Mesendoderm (in vitro differentiated cells): ENCODE results near the gene AMIGO1.

ENCODE experiments used
- DNase-seq: peaks from one replicate; pipeline ENCODE4 v3.0.0; 2013
- H2AK5ac ChIP-seq: 2 replicates; pipeline ENCODE4 v1.6.1; 2013; ENCODE audit warnings: low read length, inconsistent platforms
- H2BK120ac ChIP-seq: 2 replicates; pipeline ENCODE4 v1.6.1; 2013; ENCODE audit warnings: low read depth, mild to moderate bottlenecking, low read length, moderate library complexity, mixed read lengths
- H2BK15ac ChIP-seq: replicated peaks from 2 replicates; pipeline ENCODE4 v1.6.1; 2013; ENCODE audit warnings: low read depth, mild to moderate bottlenecking, moderate library complexity
- H2BK5ac ChIP-seq: 2 replicates; pipeline ENCODE4 v1.6.1; 2013; ENCODE audit warnings: low read length, inconsistent platforms
- H3K18ac ChIP-seq: 2 replicates; pipeline ENCODE4 v1.6.1; 2013; ENCODE audit warnings: mild to moderate bottlenecking, low read length, mixed read lengths
- H3K23ac ChIP-seq: one replicate; pipeline ENCODE4 v1.6.1; 2013; ENCODE audit warnings: low read length
- H3K27ac ChIP-seq: 2 replicates; pipeline ENCODE4 v1.5.1; 2013; ENCODE audit warnings: low read depth, mild to moderate bottlenecking, inconsistent platforms, low read length, moderate library complexity
- H3K27me3 ChIP-seq: 2 replicates; pipeline ENCODE4 v1.6.1; 2013; ENCODE audit warnings: low read length, control low read depth, mild to moderate bottlenecking, inconsistent platforms; ENCODE audit not compliant: insufficient read depth, poor library complexity
- H3K36me3 ChIP-seq: 2 replicates; pipeline ENCODE4 v1.6.1; 2013; ENCODE audit warnings: low read length, inconsistent platforms; ENCODE audit not compliant: control insufficient read depth, insufficient read depth
- H3K4ac ChIP-seq: one replicate; pipeline ENCODE4 v1.6.1; 2013; ENCODE audit warnings: low read depth, mild to moderate bottlenecking, low read length, moderate library complexity
- H3K4me1 ChIP-seq: 2 replicates; pipeline ENCODE4 v1.6.1; 2013; ENCODE audit warnings: low read depth, low read length, inconsistent platforms; ENCODE audit not compliant: control insufficient read depth
- H3K4me2 ChIP-seq: 2 replicates; pipeline ENCODE4 v1.6.1; 2013; ENCODE audit warnings: low read length
- H3K4me3 ChIP-seq: 2 replicates; pipeline ENCODE4 v1.5.1; 2013; ENCODE audit warnings: mild to moderate bottlenecking, low read length
- H3K56ac ChIP-seq: one replicate; pipeline ENCODE4 v1.6.1; 2013; ENCODE audit warnings: low read length
- H3K79me1 ChIP-seq: 2 replicates; pipeline ENCODE4 v1.6.1; 2013; ENCODE audit warnings: low read length, inconsistent platforms
- H3K79me2 ChIP-seq: 2 replicates; pipeline ENCODE4 v1.6.1; 2013; ENCODE audit warnings: mild to moderate bottlenecking, low read length; ENCODE audit not compliant: control insufficient read depth, insufficient read depth
- H3K9ac ChIP-seq: 2 replicates; pipeline ENCODE4 v1.6.1; 2013; ENCODE audit warnings: low read length, inconsistent platforms
- H4K5ac ChIP-seq: one replicate; pipeline ENCODE4 v1.6.1; 2013; ENCODE audit warnings: low read length
- H4K8ac ChIP-seq: one replicate; pipeline ENCODE4 v1.6.1; 2013; ENCODE audit warnings: low read depth, mild to moderate bottlenecking, control low read depth, low read length, moderate library complexity
- WGBS: extraction: QIAGEN DNeasy Blood & Tissue Kit; methylation state at CpG from one replicate; pipeline ENCODE4 v1.1.7; 2013; ENCODE audit warnings: low lambda C conversion rate, missing lambda C conversion rate; ENCODE audit not compliant: insufficient coverage; ENCODE audit errors: extremely low coverage; 5-methylcytosine and 5-hydroxymethylcytosine counted together

AMIGO1 gene

DNA sequence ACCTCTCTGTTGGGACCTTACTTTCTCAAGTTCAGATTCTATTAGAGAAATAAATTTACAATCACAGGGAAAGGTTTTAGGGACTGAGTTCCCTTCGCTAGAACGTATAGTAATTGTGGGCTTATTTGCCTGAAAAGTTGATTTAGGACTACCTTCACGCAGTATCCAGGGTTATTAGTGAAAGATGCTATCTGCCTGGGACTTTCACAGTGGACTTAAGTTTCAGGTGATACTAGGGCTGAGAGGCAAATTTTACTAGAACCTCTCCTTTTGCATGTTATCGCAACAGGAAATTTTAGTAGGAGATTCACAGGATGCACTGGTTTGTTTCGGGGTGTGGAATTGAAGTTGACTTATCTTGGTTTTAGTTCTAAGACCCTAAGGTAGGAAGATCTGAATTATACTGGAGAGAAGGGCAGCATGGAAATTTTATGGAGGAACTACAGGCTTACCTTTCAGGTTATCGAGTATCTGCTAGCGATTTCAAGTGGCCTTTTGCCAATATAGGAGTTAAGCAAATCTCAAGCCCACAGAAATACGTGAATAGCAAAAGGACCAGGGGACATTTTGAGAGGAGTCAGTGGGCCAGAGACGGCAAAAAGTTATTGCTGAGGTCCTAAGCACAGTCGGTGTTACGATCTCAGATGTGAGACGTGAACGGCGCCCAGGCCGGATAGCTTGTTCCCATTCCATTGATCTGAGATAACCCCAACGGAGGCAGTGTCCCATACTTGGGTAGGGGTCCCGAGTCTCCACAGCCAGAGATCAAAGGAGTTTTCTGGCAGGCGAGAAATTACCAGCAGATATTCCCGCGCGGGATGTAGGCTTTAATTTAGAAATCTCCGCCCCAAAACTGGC, 38.2 kb upstream of the AMIGO1 start:
- Histone ChIP-seq H3K9ac (peak overlapping the region; percentile 78), H3K36me3 (no peaks in the 10 kb centered on the region), H2AK5ac (no peak overlapping the region), H3K79me1 (peaks cover 2% of the 10 kb centered on the region), H3K23ac (no peak overlapping the region), H3K4me2 (peak overlapping the region; percentile 79), H3K18ac (no peak overlapping the region), H3K27ac (peak overlapping the region; percentile 27), H3K79me2 (peaks cover 33% of the 10 kb centered on the region), H2BK5ac (no peak overlapping the region), H3K4ac (peak overlapping the region; percentile 79), H3K27me3 (no peaks in the 10 kb centered on the region), H3K4me1 (no peaks in the 10 kb centered on the region), H3K56ac (peak overlapping the region; percentile 83), H2BK120ac (no peak overlapping the region), H4K5ac (no peak overlapping the region), H2BK15ac (no peak overlapping the region), H3K4me3 (peak overlapping the region; percentile 67), H4K8ac (no peak overlapping the region)
- DNase-seq = peak; percentile 63
- WGBS = no CpG with 5 or more reads among the region's 22 CpGs

GRCh38 chr1:109546311-109547109, 37.0 kb upstream of the AMIGO1 start:
- Histone ChIP-seq H3K4me2 (no peak overlapping the region), H2BK5ac (no peak overlapping the region), H3K79me1 (peaks cover 2% of the 10 kb centered on the region), H4K5ac (peak overlapping the region; percentile 33), H4K8ac (no peak overlapping the region), H3K18ac (no peak overlapping the region), H3K4me1 (no peaks in the 10 kb centered on the region), H3K27ac (no peak overlapping the region), H3K4ac (no peak overlapping the region), H2BK15ac (no peak overlapping the region), H2AK5ac (peak overlapping the region; percentile 32), H3K79me2 (peaks cover 24% of the 10 kb centered on the region), H3K36me3 (no peaks in the 10 kb centered on the region), H2BK120ac (peak overlapping the region; percentile 52), H3K27me3 (no peaks in the 10 kb centered on the region), H3K56ac (peak overlapping the region; percentile 61), H3K23ac (no peak overlapping the region), H3K4me3 (no peak overlapping the region), H3K9ac (peak overlapping the region; percentile 56)
- peak; percentile 91 for DNase-seq
- no CpG with 5 or more reads among the region's 5 CpGs for WGBS

DNA sequence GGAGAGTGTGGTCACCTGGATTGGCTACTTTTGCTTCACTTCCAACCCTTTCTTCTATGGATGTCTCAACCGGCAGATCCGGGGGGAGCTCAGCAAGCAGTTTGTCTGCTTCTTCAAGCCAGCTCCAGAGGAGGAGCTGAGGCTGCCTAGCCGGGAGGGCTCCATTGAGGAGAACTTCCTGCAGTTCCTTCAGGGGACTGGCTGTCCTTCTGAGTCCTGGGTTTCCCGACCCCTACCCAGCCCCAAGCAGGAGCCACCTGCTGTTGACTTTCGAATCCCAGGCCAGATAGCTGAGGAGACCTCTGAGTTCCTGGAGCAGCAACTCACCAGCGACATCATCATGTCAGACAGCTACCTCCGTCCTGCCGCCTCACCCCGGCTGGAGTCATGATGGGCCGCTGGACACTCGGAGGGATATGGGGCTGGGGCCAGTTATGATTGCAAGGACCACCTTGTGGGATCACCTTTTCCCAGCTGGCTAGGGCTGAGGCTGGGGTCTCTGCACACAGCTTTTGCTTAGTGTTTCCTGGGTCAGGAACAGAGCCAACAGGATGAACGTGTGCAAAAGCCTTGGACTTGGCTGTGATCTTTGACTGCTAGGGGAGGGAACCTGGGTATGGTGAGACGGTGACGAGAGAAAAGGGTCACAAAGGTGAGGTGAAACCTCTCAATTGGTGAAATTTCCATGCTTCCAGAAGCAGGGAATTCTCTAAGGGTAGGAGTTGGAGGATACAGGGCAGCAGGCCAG, 34.6 kb upstream of the AMIGO1 start:
- peak; percentile 35 for DNase-seq
- Histone ChIP-seq H2AK5ac (no peak overlapping the region), H3K4ac (no peak overlapping the region), H3K4me3 (no peak overlapping the region), H2BK120ac (no peak overlapping the region), H3K27me3 (no peaks in the 10 kb centered on the region), H3K18ac (no peak overlapping the region), H3K36me3 (no peaks in the 10 kb centered on the region), H2BK5ac (no peak overlapping the region), H3K79me1 (no peaks in the 10 kb centered on the region), H2BK15ac (no peak overlapping the region), H4K5ac (no peak overlapping the region), H3K4me1 (no peaks in the 10 kb centered on the region), H3K27ac (no peak overlapping the region), H3K23ac (no peak overlapping the region), H4K8ac (no peak overlapping the region), H3K56ac (no peak overlapping the region), H3K79me2 (peaks cover 7% of the 10 kb centered on the region), H3K9ac (no peak overlapping the region), H3K4me2 (no peak overlapping the region)
- WGBS = no CpG with 5 or more reads among the region's 14 CpGs

DNA sequence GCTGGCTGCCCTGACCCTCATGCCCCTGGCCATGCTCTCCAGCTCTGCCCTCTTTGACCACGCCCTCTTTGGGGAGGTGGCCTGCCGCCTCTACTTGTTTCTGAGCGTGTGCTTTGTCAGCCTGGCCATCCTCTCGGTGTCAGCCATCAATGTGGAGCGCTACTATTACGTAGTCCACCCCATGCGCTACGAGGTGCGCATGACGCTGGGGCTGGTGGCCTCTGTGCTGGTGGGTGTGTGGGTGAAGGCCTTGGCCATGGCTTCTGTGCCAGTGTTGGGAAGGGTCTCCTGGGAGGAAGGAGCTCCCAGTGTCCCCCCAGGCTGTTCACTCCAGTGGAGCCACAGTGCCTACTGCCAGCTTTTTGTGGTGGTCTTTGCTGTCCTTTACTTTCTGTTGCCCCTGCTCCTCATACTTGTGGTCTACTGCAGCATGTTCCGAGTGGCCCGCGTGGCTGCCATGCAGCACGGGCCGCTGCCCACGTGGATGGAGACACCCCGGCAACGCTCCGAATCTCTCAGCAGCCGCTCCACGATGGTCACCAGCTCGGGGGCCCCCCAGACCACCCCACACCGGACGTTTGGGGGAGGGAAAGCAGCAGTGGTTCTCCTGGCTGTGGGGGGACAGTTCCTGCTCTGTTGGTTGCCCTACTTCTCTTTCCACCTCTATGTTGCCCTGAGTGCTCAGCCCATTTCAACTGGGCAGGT, 33.9 kb upstream of the AMIGO1 start:
- Histone ChIP-seq H3K56ac (no peak overlapping the region), H3K36me3 (no peaks in the 10 kb centered on the region), H4K8ac (no peak overlapping the region), H3K18ac (no peak overlapping the region), H3K4me1 (no peaks in the 10 kb centered on the region), H3K79me2 (no peaks in the 10 kb centered on the region), H2BK15ac (no peak overlapping the region), H2BK5ac (no peak overlapping the region), H3K4ac (no peak overlapping the region), H3K4me3 (no peak overlapping the region), H3K27me3 (no peaks in the 10 kb centered on the region), H4K5ac (no peak overlapping the region), H3K9ac (no peak overlapping the region), H2AK5ac (no peak overlapping the region), H3K79me1 (no peaks in the 10 kb centered on the region), H3K23ac (no peak overlapping the region), H3K27ac (no peak overlapping the region), H3K4me2 (no peak overlapping the region), H2BK120ac (no peak overlapping the region)
- no peak for DNase-seq
- no CpG with 5 or more reads among the region's 24 CpGs for WGBS

DNA sequence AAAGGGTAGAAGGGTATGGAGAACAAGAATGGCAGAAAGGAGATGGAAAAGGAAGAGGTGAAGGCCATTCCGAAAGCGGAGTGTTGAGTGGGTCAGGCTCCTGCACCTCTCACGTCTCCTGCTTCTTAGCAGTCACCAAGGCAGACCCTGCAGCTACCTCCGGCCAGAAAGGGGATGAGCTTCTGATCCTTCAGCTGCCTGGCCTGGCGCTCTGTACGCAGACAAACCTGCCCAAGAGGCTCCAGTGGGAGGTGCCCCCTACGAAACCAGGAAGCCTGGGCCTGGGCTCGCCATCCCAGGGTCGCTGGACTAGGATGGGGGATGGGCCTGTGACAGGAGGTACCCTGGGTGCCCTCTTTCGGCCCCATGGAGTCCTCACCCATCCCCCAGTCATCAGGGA, 33.1 kb upstream of the AMIGO1 start:
- no peak overlapping the region for H3K27ac ChIP-seq
- no peak overlapping the region for H2BK5ac ChIP-seq
- H3K79me2 ChIP-seq = no peaks in the 10 kb centered on the region
- H4K5ac ChIP-seq = no peak overlapping the region
- no peak overlapping the region for H3K18ac ChIP-seq
- no peak overlapping the region for H3K4me3 ChIP-seq
- H3K56ac ChIP-seq = no peak overlapping the region
- H3K23ac ChIP-seq = no peak overlapping the region
- no peaks in the 10 kb centered on the region for H3K79me1 ChIP-seq
- no peak overlapping the region for H2AK5ac ChIP-seq
- no CpG with 5 or more reads among the region's 10 CpGs for WGBS
- no peak overlapping the region for H3K4me2 ChIP-seq
- H3K27me3 ChIP-seq = no peaks in the 10 kb centered on the region
- H4K8ac ChIP-seq = no peak overlapping the region
- H3K4me1 ChIP-seq = no peaks in the 10 kb centered on the region
- H3K9ac ChIP-seq = no peak overlapping the region
- no peak overlapping the region for H3K4ac ChIP-seq
- no peaks in the 10 kb centered on the region for H3K36me3 ChIP-seq
- no peak overlapping the region for H2BK15ac ChIP-seq
- H2BK120ac ChIP-seq = no peak overlapping the region
- DNase-seq = no peak
